Measurements from ENCODE around the gene RASSF8. TPM values are rescaled to one million over a fixed set of nuclear protein-coding genes. Genes with fewer than 3 reads are reported as not detected.

RASSF8 gene
- total RNA-seq, 4 donors from 2014 or later: 5.4 to 20.7 (median 9.6) TPM

DNA sequence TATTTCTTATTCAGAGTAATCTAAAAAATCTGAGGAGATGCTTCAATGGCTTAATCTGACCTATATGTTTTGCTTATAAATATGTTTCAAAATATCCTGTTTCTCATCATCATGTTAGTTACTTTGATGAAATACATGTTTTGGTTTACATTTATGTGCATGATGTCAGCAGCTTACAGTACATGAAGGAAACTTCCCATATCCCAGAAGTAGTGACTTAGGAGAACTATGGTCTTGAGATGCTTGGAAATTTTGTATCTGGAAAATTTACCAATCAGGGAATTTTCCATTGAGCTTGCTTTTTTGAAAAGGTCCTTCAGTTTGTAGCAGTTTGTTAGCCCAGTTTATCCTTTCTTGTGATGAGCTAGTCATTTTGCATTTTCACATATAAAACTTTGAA lies 73.3 kb downstream of the RASSF8 start:
- no peak for TF ChIP-seq CTCF (IDR thresholded peaks at IDR 0.05)
- TF ChIP-seq POLR2A (IDR thresholded peaks at IDR 0.05): no peak
- intact Hi-C loops (cut with DNase I; ENCODE audit: low total_unique reads): no loop called here
- no peak for DNase-seq (ENCODE audit: low spot score in 2 of 2)
- H3K4me3 ChIP-seq (ENCODE audit: low read depth, poor library complexity, severe bottlenecking): no peak overlapping the region

- DNase-seq (ENCODE audit: low spot score in 2 of 2): no peak
- intact Hi-C loops (cut with DNase I; ENCODE audit: low total_unique reads): no loop called here
- TF ChIP-seq POLR2A (IDR thresholded peaks at IDR 0.05) (no peak), CTCF (IDR thresholded peaks at IDR 0.05) (no peak)
- 72 to 79% methylated on average over 1 of the region's 1 CpG for WGBS, 2 donors
- no peak overlapping the region for H3K4me3 ChIP-seq (ENCODE audit: low read depth, poor library complexity, severe bottlenecking)
Observed at GRCh38 chr12:26032290-26032689, 73.8 kb downstream of the RASSF8 start.

DNA sequence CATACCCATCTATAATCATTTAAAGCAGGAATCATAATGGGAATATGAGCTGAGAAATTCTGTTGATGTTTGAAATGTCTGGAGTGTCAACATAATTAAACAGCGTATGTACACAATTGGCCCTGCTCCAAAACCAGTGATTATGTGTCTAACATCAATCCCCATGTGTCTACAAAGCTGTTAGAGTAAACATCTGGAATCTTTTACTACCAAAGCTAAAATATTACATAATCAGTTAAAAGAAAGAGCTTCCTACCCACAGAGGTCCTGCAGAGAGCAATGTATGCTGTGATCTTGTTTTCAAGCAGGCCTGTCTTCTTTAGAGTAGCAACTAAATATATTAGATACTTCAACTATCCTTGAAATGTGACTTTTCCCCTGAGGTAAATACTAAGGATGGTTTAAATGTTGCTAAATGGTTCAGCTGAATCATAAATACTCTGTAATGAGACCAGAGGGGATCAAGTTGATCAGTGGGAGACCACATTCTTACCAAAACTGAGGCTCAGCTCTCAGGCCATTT lies 74.3 kb downstream of the RASSF8 start:
- no peak overlapping the region for H3K4me3 ChIP-seq (ENCODE audit: low read depth, poor library complexity, severe bottlenecking)
- no peak for TF ChIP-seq POLR2A (IDR thresholded peaks at IDR 0.05)
- TF ChIP-seq CTCF (IDR thresholded peaks at IDR 0.05): no peak
- 40 to 55% methylated on average over 1 of the region's 1 CpG for WGBS, 2 donors
- intact Hi-C loops (cut with DNase I; ENCODE audit: low total_unique reads): no loop called here
- DNase-seq (ENCODE audit: low spot score in 2 of 2): no peak

GRCh38 chr12:26034371-26035142 lies 76.1 kb downstream of the RASSF8 start:
- H3K4me3 ChIP-seq (ENCODE audit: low read depth, poor library complexity, severe bottlenecking): no peak overlapping the region
- TF ChIP-seq CTCF (IDR thresholded peaks at IDR 0.05) (no peak), POLR2A (IDR thresholded peaks at IDR 0.05) (no peak)
- intact Hi-C loops (cut with DNase I; ENCODE audit: low total_unique reads): no loop called here
- WGBS, 2 donors: 74 to 80% methylated on average over 5 of the region's 5 CpGs
- DNase-seq (ENCODE audit: low spot score in 2 of 2): no peak

DNA sequence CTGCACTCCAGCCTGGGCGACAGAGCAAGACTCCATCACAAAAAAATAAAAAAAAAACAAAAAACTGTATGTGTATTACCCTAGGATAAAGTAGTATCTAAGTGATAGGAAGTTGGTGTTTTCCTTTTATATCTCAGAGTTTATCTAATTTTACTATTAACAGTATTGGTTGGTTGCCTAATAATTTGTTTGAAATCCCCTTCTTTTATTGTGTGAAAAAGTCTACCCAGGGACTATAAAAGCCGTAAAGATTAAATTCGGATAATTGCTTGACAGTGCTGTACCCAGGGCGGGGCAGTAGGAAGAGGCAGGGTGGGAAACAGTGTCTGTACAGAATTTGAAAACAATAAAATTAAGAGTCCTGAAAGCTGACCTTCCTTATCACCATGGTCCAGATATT lies 78.4 kb downstream of the RASSF8 start:
- WGBS, 2 donors: 90 to 91% methylated on average over 4 of the region's 4 CpGs
- intact Hi-C loops (cut with DNase I; ENCODE audit: low total_unique reads): no loop called here
- no peak overlapping the region for H3K4me3 ChIP-seq (ENCODE audit: low read depth, poor library complexity, severe bottlenecking)
- no peak for DNase-seq (ENCODE audit: low spot score in 2 of 2)
- no peak for TF ChIP-seq CTCF (IDR thresholded peaks at IDR 0.05)
- no peak for TF ChIP-seq POLR2A (IDR thresholded peaks at IDR 0.05)
